RWPE1 (cell line): ENCODE results near the gene RCOR2.

Experiments
- CTCF ChIA-PET: fragments of 350-600 bp; sonication (Branson Sonifier 250); formaldehyde crosslinking; extraction: SDS; loops from one replicate; lab custom pipeline; 2021; lab: Yijun Ruan, JAX
- POLR2A ChIA-PET: fragments of 400-600 bp; formaldehyde crosslinking; extraction: SDS; loops from one replicate; lab custom pipeline; 2020; ENCODE audit warnings: antibody characterized with exemption; ENCODE audit not compliant: low non-redundant PET; lab: Yijun Ruan, JAX
- DNase-seq: peaks from one replicate; pipeline ENCODE4 v3.0.0; 2012; ENCODE audit warnings: low spot score
- H3K27ac ChIP-seq: fragments of 450-650 bp; 2 replicates; pipeline ENCODE4 v1.5.1; 2017
- TF ChIP-seq, protein P1 (sequence below): fragments of 450-650 bp; conservative IDR thresholded peaks from 2 replicates; pipeline ENCODE4 v1.5.1; 2017; ENCODE audit warnings: low read depth, mild to moderate bottlenecking

Gene RCOR2

DNA sequence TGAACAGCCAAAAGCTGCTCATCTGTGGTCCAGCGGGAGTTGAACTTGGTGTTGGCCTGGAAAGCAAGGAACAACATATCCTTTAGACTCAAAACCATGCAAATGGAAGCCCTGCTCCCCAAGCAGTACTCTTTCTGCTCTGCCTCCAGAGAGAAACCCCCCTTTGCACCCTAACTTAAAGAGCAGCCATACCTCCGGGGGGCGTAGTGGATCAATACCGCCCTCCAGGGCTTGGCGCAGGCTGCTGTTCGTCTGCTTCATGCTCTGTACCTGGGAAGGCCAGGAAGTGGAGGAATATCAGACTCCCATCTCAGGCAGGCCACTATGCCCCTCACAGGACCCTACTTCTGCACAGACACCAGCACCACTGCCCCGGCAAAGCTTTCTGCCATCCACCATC lies 4.3 kb downstream of the RCOR2 start:
- TF ChIP-seq, protein P1, sequence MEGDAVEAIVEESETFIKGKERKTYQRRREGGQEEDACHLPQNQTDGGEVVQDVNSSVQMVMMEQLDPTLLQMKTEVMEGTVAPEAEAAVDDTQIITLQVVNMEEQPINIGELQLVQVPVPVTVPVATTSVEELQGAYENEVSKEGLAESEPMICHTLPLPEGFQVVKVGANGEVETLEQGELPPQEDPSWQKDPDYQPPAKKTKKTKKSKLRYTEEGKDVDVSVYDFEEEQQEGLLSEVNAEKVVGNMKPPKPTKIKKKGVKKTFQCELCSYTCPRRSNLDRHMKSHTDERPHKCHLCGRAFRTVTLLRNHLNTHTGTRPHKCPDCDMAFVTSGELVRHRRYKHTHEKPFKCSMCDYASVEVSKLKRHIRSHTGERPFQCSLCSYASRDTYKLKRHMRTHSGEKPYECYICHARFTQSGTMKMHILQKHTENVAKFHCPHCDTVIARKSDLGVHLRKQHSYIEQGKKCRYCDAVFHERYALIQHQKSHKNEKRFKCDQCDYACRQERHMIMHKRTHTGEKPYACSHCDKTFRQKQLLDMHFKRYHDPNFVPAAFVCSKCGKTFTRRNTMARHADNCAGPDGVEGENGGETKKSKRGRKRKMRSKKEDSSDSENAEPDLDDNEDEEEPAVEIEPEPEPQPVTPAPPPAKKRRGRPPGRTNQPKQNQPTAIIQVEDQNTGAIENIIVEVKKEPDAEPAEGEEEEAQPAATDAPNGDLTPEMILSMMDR, result no peak
- H3K27ac ChIP-seq, result peak overlapping the region; percentile 13; the same call in 1 of the 2 replicates
- ChIA-PET CTCF (interaction anchor here (0.5 to 0.6 kb wide), 2 partner anchors 24 to 114 kb away, joined by 4 read pairs; no protein-coding TSS in a partner anchor), POLR2A (no interaction called here)
- DNase-seq, result no peak

DNA sequence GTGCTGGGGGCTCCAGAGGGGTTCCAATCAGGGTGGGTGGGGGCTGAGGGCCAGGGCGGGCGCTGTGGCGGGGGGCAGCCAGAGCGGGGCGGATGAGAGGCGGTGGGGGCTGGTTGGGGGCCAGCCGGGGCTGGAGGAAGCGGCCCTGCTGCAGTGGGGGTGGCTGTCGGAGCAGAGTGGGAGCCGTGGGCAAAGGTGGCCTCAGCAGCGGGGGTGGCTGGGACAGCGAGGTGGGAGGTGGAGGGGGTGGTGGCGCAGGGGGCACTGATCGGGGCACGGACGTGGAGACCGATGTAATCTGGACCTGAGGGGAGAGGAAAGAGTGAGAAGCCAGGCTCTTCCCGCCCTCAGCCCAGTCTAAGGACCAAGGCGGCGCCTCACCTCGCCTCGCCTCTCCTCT lies 5.1 kb downstream of the RCOR2 start:
- CTCF ChIA-PET, result no interaction called here
- POLR2A ChIA-PET, result no interaction called here
- TF ChIP-seq, protein P1, result no peak
- H3K27ac ChIP-seq, result peak overlapping the region; percentile 13; the same call in 1 of the 2 replicates
- no peak for DNase-seq

DNA sequence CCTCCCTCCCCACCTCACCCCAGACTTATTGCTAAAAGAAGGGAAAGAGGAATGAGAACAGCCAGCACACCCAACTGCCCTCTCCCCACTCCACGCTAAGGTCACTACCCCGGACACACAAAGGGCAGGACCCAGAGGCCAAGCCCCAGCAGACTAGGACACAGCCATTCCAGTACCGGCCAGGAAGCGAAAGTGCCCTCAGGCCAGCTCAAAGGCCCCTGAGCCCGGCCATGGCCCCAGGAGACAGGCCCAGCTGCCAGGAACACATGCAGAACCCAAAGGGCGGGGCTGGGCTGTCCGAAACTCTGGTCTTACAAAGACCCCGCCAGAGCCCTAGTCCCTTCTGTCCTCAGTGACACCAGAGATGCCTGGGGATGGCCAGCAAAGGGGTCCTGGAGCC lies 5.5 kb downstream of the RCOR2 start:
- ChIA-PET POLR2A (no interaction called here), CTCF (no interaction called here)
- TF ChIP-seq, protein P1, result no peak
- no peak for DNase-seq
- peak overlapping the region; percentile 51 for H3K27ac ChIP-seq

DNA sequence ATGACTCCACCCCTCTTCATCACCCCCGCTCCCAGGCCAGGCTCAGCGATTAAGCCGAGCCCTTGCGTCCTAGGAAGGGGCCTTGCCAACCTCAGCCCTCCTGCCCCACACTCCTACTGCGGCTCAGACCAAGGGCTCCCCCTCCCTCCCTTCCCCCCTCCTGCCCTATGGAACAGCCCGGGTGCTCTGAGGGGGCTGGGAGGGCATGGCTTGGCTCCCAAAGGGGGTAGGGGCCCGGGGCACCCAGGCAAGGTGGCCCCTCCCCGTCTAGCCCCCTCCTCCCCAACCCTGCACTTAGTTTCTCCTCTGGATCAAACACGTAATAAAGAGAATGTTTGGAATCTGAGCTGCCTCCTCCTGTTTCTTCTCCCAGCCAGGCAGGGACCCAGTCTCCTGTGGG lies 6.3 kb downstream of the RCOR2 start:
- TF ChIP-seq, protein P1, result no peak
- DNase-seq, result no peak
- ChIA-PET POLR2A (no interaction called here), CTCF (interaction anchor here (0.6 kb wide), 1 partner anchor 18 kb away, joined by 6 read pairs; no protein-coding TSS in a partner anchor)
- peak overlapping the region; percentile 51 for H3K27ac ChIP-seq

DNA sequence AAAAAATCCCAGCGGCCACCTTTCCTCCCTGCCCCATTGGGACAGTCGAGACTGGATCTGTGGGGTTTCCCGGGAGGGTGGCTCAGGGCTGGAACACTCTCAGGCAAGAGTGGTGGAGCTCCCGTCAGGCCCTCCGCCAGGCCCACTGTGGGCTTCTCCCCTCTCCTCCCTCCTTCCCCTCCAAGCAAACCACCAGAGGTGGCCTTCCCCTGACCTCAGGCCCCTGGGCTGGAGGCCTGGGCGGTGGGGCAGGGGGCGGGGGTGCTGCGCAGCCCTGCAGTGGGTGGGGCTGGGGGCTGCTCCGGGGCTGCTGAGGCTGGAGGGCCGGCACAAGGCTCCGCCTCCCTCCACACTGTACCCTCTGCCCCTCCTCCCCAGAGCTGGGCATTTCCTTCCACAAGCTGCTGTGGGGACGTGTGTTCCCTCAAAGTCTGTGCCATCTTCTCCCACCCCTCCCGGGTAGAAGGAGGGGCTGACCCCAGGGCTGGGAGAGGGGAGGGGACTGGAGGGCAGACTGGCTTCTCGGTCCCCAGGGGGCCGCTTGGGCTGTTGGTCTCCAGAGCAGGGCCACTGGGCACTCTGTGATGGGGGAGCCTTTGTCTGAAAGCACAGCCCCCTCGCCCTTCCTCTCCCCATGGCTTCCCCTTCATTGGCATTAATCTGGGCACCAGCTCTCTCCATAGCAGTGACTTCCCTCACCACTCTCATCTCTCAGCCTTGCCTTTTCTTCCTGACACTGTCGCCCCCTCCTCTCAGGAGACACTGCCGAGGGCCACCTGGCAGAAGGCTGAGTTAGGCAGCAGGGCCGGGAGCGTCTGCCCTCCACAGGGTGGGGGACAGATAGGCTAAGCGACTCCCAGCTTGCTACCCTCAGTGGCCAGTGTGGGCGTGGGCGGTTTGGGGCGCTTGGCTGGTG lies 7.1 kb downstream of the RCOR2 start:
- TF ChIP-seq, protein P1, result no peak
- POLR2A ChIA-PET, result interaction anchor here (0.6 kb wide), 1 partner anchor 80 kb away, joined by 3 read pairs; no protein-coding TSS in a partner anchor
- CTCF ChIA-PET, result no interaction called here
- H3K27ac ChIP-seq, result peak overlapping the region; percentile 51
- no peak for DNase-seq

DNA sequence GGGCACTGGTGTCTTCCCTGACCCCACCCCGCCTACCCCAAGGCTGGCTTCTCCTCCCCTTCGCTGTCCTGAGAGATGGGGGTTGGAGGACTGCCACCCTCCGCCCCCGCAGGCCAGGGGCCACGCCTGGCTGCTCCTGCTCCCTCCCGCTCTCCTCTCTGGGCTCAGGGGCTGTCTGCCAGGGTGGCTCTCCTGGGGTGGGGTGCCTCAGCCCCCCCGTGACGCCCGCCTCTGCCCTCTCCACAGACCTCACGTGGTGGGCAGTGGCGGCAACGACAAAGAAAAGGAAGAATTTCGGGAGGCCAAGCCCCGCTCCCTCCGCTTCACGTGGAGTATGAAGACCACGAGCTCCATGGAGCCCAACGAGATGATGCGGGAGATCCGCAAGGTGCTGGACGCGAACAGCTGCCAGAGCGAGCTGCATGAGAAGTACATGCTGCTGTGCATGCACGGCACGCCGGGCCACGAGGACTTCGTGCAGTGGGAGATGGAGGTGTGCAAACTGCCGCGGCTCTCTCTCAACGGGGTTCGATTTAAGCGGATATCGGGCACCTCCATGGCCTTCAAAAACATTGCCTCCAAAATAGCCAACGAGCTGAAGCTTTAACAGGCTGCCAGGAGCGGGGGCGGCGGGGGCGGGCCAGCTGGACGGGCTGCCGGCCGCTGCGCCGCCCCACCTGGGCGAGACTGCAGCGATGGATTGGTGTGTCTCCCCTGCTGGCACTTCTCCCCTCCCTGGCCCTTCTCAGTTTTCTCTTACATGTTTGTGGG lies 8.1 kb downstream of the RCOR2 start:
- POLR2A ChIA-PET, result no interaction called here
- no peak for DNase-seq
- TF ChIP-seq, protein P1, result no peak
- CTCF ChIA-PET, result no interaction called here
- H3K27ac ChIP-seq, result peak overlapping the region; percentile 34
